Epidermal melanocyte (primary cell): Measurements from ENCODE around the gene RAB40A.
A peak's percentile ranks its signal among the peaks of the same experiment; 100 is the strongest.
"Not testable (repeated sequence)": the region's sequence is repeated elsewhere in the genome, so short reads cannot be mapped to it uniquely, and the experiment has no call there.

Experiments used
- DNase-seq: peaks from one replicate; pipeline ENCODE4 v3.0.0; 2011; ENCODE audit warnings: low spot score; ENCODE audit not compliant: insufficient read length

Gene RAB40A

DNA sequence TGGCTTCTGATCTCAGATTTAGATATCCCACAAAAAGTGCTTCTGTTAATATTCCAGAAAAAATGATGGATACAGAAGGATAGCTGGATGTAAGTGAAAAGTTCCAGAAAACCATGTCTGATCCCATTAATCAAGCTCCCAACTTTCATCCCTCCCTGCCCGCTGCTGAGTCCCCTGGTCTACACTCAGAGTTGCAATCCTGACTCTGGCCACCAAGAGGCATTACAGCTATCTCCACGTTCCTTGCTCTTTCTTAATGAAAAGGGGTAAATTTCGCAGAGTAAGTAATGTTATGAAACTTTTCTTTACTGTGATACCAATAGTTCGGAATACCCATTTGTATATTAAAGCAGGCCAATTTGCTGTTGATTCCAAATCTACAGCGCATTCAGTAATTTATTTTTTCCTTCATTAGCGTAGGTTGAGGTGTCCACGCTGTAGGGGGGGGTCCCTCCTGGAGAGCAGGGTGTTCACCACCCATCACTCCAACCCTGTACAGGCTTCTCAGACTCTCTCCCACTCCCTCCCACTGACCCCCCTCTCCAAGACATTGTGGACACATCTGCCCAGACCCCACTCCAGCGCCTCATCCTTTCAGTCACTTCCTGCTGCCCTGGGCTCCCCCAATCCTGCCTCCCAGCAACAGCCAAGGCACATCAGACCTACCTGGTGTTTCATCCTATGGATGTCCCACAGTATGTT is 55.1 kb downstream of the RAB40A start:
- peak; percentile 26 for DNase-seq

DNA sequence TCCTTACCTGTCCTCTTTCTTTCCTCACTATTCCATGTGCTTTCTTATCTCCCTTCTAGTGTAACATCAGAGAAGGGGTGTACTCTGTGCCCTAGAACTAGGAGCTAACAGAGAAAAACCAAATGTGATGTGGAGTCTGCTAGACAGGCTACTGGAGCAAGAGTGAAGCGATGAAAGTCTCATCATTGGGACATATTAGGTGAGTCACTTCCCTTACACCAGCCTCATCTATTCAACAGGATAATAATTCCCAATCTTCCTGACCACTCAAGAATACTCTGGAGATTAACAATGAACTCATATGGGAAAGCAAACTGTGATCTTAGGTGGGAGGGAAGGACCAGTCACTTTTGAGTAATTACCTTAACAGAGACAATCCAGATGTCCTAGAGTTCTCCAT is 58.1 kb downstream of the RAB40A start:
- DNase-seq, result no peak

GRCh38 chrX:103460001-103460755 is 59.1 kb downstream of the RAB40A start:
- DNase-seq, result not testable (repeated sequence)

GRCh38 chrX:103453655-103454054 is 65.6 kb downstream of the RAB40A start:
- no peak for DNase-seq
